Loucy (cell line): ENCODE data around the gene SORCS2.

ENCODE experiments used
- EZH2phosphoT487 ChIP-seq: fragments of 200-600 bp; IDR thresholded peaks from 2 replicates; pipeline ENCODE4 v1.6.1; 2018; ENCODE audit warnings: antibody characterized with exemption, mild to moderate bottlenecking, moderate library complexity, borderline replicate concordance
- TF ChIP-seq, protein P1 (sequence below): fragments of 200-600 bp; sonication (generic); conservative IDR thresholded peaks from 2 replicates; pipeline ENCODE4 v1.5.1; 2014; ENCODE audit warnings: mild to moderate bottlenecking, antibody characterized with exemption, low read length

DNA sequence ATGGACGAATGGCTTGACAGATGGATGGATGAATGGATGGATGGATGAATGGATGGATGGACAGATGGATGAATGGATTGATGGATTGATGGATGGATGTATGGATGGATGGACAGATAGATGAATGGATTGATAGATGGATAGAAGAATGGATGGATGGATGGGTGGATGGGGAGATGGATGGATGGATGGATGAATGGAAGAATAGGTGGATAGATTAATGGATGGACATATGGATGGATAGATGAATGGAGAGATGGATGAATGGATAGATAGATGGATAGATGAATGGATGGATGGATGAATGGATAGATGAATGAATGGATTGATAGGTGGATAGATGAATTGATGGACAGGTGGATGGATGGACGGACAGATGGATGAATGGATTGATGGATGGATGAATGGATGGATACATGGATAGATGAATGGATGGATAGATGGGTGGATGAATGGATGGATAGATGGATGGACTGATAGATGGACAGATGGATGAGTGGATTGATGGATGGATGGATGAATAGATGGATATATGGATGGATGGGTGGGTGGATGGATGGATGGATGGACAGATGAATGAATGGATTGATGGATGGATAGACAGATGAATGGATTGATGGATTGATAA is 208.4 kb downstream of the SORCS2 start:
- TF ChIP-seq, protein P1, sequence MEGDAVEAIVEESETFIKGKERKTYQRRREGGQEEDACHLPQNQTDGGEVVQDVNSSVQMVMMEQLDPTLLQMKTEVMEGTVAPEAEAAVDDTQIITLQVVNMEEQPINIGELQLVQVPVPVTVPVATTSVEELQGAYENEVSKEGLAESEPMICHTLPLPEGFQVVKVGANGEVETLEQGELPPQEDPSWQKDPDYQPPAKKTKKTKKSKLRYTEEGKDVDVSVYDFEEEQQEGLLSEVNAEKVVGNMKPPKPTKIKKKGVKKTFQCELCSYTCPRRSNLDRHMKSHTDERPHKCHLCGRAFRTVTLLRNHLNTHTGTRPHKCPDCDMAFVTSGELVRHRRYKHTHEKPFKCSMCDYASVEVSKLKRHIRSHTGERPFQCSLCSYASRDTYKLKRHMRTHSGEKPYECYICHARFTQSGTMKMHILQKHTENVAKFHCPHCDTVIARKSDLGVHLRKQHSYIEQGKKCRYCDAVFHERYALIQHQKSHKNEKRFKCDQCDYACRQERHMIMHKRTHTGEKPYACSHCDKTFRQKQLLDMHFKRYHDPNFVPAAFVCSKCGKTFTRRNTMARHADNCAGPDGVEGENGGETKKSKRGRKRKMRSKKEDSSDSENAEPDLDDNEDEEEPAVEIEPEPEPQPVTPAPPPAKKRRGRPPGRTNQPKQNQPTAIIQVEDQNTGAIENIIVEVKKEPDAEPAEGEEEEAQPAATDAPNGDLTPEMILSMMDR = no peak
- no peak for TF ChIP-seq EZH2phosphoT487
